ENCODE results near the gene MRPL12.

MRPL12 gene

DNA sequence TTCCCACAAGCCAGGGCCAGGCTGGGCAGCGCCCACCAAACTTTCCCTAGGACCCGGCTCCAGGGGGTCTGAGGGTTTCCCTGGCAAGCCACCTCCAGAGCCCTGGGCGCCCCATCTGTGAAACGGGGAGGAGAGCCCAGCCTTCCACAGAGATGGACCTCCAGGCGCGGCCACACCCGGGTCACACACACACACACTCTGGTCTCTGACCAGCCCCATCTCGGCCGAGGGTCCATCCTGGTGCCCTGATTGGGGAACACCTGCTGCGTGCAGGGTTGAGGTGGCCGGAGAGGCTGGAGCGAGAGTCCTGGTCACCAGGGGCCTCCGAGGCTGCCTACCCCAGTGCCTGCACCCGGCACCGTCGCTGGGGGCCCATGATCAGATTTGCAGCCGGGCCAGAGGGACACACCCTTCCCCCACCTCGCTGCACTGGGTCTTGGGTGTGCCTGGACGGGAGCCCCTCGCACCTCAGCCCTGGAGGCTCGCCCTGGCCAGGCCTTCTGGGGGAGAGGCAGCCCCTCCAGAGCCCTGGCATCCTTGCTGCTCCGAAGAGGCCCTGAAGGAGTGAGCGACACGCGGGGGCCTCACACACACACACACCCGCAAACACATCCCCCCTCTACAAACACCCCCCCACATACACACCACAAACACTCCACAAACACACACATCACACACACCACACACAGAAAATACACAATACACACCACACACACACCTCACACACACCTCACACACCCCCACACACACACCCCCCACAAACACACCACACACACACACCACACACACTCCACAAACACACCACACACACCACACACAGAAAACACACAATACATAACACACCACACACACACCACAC is 38.7 kb downstream of the MRPL12 start:
- DNase-seq = no peak
